ENCODE measurements around the gene ADAMTSL3.

The ADAMTSL3 gene

DNA sequence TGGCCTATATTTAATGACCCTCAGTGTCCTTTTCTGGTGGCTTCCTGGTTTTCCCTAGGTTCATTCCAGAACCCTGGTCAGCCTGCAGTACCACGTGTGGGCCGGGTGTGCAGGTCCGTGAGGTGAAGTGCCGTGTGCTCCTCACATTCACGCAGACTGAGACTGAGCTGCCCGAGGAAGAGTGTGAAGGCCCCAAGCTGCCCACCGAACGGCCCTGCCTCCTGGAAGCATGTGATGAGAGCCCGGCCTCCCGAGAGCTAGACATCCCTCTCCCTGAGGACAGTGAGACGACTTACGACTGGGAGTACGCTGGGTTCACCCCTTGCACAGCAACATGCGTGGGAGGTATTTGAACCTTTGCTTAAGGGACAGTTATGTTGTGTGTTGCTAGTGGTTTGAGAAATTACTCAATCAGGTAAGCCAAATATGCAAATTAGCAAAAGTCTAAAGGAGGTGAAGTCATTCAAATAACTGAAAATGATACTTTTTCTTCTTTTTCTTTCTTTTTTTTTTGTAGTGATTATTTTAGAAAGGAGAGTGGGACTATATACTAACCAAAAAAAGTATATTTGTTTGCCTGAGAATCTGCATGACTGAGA lies 259.2 kb downstream of the ADAMTSL3 start:
- H3K36me3 ChIP-seq (replicated peaks; ENCODE audit: low read depth, low read length): no peaks in the 10 kb centered on the region
- H3K27me3 ChIP-seq (ENCODE audit: low read depth, low read length): no peaks in the 10 kb centered on the region
- no peaks in the 10 kb centered on the region for H3K9me3 ChIP-seq (ENCODE audit: insufficient read depth, low read length)
- H3K4me1 ChIP-seq (ENCODE audit: low read length): no peaks in the 10 kb centered on the region
- H3K4me3 ChIP-seq (ENCODE audit: low read length): no peak overlapping the region
- no peak overlapping the region for H2AFZ ChIP-seq (ENCODE audit: low read depth, low read length)
- H4K20me1 ChIP-seq (ENCODE audit: insufficient read depth, low read length): no peaks in the 10 kb centered on the region
- H3K79me2 ChIP-seq (ENCODE audit: low read length): no peaks in the 10 kb centered on the region
- no peak overlapping the region for H3K27ac ChIP-seq (ENCODE audit: low read length)
- no peak overlapping the region for H3K4me2 ChIP-seq (ENCODE audit: low read length)
- no peak overlapping the region for H3K9ac ChIP-seq (ENCODE audit: low read length)
- TF ChIP-seq EZH2phosphoT487 (IDR thresholded peaks at IDR 0.05; ENCODE audit: low read depth): no peak
- TF ChIP-seq, protein P1, sequence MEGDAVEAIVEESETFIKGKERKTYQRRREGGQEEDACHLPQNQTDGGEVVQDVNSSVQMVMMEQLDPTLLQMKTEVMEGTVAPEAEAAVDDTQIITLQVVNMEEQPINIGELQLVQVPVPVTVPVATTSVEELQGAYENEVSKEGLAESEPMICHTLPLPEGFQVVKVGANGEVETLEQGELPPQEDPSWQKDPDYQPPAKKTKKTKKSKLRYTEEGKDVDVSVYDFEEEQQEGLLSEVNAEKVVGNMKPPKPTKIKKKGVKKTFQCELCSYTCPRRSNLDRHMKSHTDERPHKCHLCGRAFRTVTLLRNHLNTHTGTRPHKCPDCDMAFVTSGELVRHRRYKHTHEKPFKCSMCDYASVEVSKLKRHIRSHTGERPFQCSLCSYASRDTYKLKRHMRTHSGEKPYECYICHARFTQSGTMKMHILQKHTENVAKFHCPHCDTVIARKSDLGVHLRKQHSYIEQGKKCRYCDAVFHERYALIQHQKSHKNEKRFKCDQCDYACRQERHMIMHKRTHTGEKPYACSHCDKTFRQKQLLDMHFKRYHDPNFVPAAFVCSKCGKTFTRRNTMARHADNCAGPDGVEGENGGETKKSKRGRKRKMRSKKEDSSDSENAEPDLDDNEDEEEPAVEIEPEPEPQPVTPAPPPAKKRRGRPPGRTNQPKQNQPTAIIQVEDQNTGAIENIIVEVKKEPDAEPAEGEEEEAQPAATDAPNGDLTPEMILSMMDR (IDR thresholded peaks at IDR 0.05; ENCODE audit: low read depth, low read length): no peak

DNA sequence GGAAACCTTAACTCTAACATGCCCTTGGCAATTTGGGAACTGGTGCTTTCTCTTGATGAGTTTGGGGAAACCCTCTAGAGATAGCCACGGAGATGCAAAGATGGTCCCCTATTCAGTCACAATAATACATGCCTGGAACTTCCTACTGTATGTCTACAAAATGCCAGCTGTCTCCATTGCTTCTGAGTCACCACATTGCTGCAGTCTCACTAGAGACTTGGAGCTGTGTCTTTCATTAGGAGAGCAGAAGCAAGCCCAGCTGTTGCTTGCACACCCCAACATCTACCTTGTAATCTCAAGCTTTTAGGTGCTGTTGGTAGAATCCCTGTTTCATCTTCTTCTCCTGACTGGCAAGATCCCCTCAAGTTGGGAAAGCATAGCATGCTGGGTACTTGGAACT lies 261.0 kb downstream of the ADAMTSL3 start:
- H3K9ac ChIP-seq (ENCODE audit: low read length): no peak overlapping the region
- no peak overlapping the region for H3K4me3 ChIP-seq (ENCODE audit: low read length)
- H2AFZ ChIP-seq (ENCODE audit: low read depth, low read length): no peak overlapping the region
- H4K20me1 ChIP-seq (ENCODE audit: insufficient read depth, low read length): no peaks in the 10 kb centered on the region
- peaks cover 10% of the 10 kb centered on the region for H3K4me1 ChIP-seq (ENCODE audit: low read length)
- H3K4me2 ChIP-seq (ENCODE audit: low read length): no peak overlapping the region
- TF ChIP-seq, protein P1 (IDR thresholded peaks at IDR 0.05; ENCODE audit: low read depth, low read length): no peak
- TF ChIP-seq EZH2phosphoT487 (IDR thresholded peaks at IDR 0.05; ENCODE audit: low read depth): no peak
- no peaks in the 10 kb centered on the region for H3K79me2 ChIP-seq (ENCODE audit: low read length)
- no peaks in the 10 kb centered on the region for H3K27me3 ChIP-seq (ENCODE audit: low read depth, low read length)
- H3K36me3 ChIP-seq (replicated peaks; ENCODE audit: low read depth, low read length): no peaks in the 10 kb centered on the region
- H3K27ac ChIP-seq (ENCODE audit: low read length): no peak overlapping the region
- H3K9me3 ChIP-seq (ENCODE audit: insufficient read depth, low read length): no peaks in the 10 kb centered on the region

GRCh38 chr15:83917432-83917831 lies 263.5 kb downstream of the ADAMTSL3 start:
- Histone ChIP-seq H4K20me1 (ENCODE audit: insufficient read depth, low read length) (no peaks in the 10 kb centered on the region), H3K27me3 (ENCODE audit: low read depth, low read length) (no peaks in the 10 kb centered on the region), H3K9ac (ENCODE audit: low read length) (no peak overlapping the region), H3K4me2 (ENCODE audit: low read length) (no peak overlapping the region), H3K4me3 (ENCODE audit: low read length) (no peak overlapping the region), H3K9me3 (ENCODE audit: insufficient read depth, low read length) (no peaks in the 10 kb centered on the region), H3K36me3 (replicated peaks; ENCODE audit: low read depth, low read length) (no peaks in the 10 kb centered on the region), H3K4me1 (ENCODE audit: low read length) (peaks cover 14% of the 10 kb centered on the region), H3K79me2 (ENCODE audit: low read length) (no peaks in the 10 kb centered on the region), H3K27ac (ENCODE audit: low read length) (no peak overlapping the region), H2AFZ (ENCODE audit: low read depth, low read length) (no peak overlapping the region)
- TF ChIP-seq, protein P1 (IDR thresholded peaks at IDR 0.05; ENCODE audit: low read depth, low read length): no peak
- no peak for TF ChIP-seq EZH2phosphoT487 (IDR thresholded peaks at IDR 0.05; ENCODE audit: low read depth)

DNA sequence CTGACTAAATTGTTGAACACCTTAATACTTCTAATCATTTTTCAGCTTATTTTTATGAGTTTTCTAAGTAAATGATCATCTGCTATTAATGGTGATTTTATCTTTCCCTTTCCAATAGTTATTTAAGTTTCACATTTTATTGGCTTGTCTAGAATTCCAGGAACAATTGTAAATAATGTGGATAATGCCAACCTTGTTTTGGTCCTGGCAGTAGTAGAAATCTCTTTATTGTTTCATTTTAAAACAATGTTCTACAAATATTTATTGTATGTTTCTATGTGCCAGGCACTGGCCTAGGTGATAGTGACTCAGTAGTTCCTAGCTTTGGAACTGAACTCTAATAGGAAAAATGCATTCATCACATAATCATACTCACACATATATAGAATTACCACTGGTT lies 264.1 kb downstream of the ADAMTSL3 start:
- TF ChIP-seq, protein P1 (IDR thresholded peaks at IDR 0.05; ENCODE audit: low read depth, low read length): no peak
- no peak for TF ChIP-seq EZH2phosphoT487 (IDR thresholded peaks at IDR 0.05; ENCODE audit: low read depth)
- Histone ChIP-seq H3K9me3 (ENCODE audit: insufficient read depth, low read length) (no peaks in the 10 kb centered on the region), H4K20me1 (ENCODE audit: insufficient read depth, low read length) (no peaks in the 10 kb centered on the region), H3K27me3 (ENCODE audit: low read depth, low read length) (no peaks in the 10 kb centered on the region), H3K9ac (ENCODE audit: low read length) (no peak overlapping the region), H3K4me1 (ENCODE audit: low read length) (peaks cover 14% of the 10 kb centered on the region), H3K79me2 (ENCODE audit: low read length) (no peaks in the 10 kb centered on the region), H3K4me3 (ENCODE audit: low read length) (no peak overlapping the region), H3K4me2 (ENCODE audit: low read length) (no peak overlapping the region), H2AFZ (ENCODE audit: low read depth, low read length) (no peak overlapping the region), H3K36me3 (replicated peaks; ENCODE audit: low read depth, low read length) (no peaks in the 10 kb centered on the region), H3K27ac (ENCODE audit: low read length) (no peak overlapping the region)
